Adrenal gland (tissue), 5 donors: ENCODE results near the gene AGAP1.

Source experiments
- POLR2A ChIP-seq, 2 donors: fragments of 450-650 bp; IDR thresholded peaks; one replicate each; pipeline ENCODE4 v1.6.1; 2017; ENCODE audit warnings: antibody characterized with exemption in 2 of 2, mild to moderate bottlenecking in 2 of 2, moderate library complexity in 1 of 2
- TF ChIP-seq, protein P1 (sequence below), 6 experiments: fragments of 450-650 bp in 4 of 6; fragments of 200-600 bp in 2 of 6; sonication (generic) in 1 of 6; IDR thresholded peaks; 1 replicate in 5 of 6; 2 replicates in 1 of 6; pipeline versions ENCODE4 v1.5.1 to v1.8.0; 2016 to 2021; ENCODE audit warnings: antibody characterized with exemption in 6 of 6, mild to moderate bottlenecking in 2 of 6, moderate library complexity in 1 of 6
- donor health status: DM: no; HTN: no; CAD: no.

DNA sequence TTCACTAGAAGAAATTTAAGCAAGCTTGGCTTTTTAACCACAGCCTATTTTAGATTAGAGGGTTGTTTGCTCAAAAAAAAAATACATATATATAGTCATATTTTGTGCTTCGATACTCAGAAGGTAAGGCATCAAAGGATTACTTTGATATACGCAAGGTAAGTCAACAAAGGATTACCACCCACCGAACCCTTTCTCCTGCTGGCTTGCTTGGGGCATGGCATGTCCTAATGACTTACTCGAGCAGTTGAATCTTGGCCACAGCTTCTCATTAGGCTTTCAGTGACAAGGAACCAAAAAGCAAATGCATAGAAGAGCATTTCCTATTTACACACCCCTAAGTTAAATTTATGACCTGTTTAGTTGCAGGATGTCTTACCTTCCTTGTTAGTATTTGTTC is 295.7 kb downstream of the AGAP1 start:
- no peak for TF ChIP-seq POLR2A (IDR thresholded peaks at IDR 0.05)
- TF ChIP-seq, protein P1, sequence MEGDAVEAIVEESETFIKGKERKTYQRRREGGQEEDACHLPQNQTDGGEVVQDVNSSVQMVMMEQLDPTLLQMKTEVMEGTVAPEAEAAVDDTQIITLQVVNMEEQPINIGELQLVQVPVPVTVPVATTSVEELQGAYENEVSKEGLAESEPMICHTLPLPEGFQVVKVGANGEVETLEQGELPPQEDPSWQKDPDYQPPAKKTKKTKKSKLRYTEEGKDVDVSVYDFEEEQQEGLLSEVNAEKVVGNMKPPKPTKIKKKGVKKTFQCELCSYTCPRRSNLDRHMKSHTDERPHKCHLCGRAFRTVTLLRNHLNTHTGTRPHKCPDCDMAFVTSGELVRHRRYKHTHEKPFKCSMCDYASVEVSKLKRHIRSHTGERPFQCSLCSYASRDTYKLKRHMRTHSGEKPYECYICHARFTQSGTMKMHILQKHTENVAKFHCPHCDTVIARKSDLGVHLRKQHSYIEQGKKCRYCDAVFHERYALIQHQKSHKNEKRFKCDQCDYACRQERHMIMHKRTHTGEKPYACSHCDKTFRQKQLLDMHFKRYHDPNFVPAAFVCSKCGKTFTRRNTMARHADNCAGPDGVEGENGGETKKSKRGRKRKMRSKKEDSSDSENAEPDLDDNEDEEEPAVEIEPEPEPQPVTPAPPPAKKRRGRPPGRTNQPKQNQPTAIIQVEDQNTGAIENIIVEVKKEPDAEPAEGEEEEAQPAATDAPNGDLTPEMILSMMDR (IDR thresholded peaks at IDR 0.05) = no peak
